Type B pancreatic cell (in vitro differentiated cells): ENCODE results near the gene AGBL2. TPM values are rescaled to one million over a fixed set of nuclear protein-coding genes. Genes with fewer than 3 reads are reported as not detected.

Experiments
- DNase-seq: peaks from one replicate; pipeline ENCODE4 v3.0.0; 2021; ENCODE audit warnings: mixed read lengths; ENCODE audit not compliant: unreplicated experiment; ENCODE audit errors: extremely low spot score
- H3K27ac Mint-ChIP-seq: 2 replicates; pipeline ENCODE4 v1.8.0; 2021; ENCODE audit warnings: mild to moderate bottlenecking, mixed read lengths
- H3K27me3 Mint-ChIP-seq: 2 replicates; pipeline ENCODE4 v1.8.0; 2021; ENCODE audit warnings: mixed read lengths
- H3K36me3 Mint-ChIP-seq: 2 replicates; pipeline ENCODE4 v1.8.0; 2021; ENCODE audit warnings: mixed read lengths
- H3K4me1 Mint-ChIP-seq: one replicate; pipeline ENCODE4 v1.8.0; 2021; ENCODE audit warnings: mixed read lengths; ENCODE audit not compliant: unreplicated experiment
- H3K4me3 Mint-ChIP-seq: 2 replicates; pipeline ENCODE4 v1.8.0; 2021; ENCODE audit warnings: mild to moderate bottlenecking, mixed read lengths
- H3K9me3 Mint-ChIP-seq: 2 replicates; pipeline ENCODE4 v1.8.0; 2021; ENCODE audit warnings: mixed read lengths
- total RNA-seq: library from RNA; stranded (reverse); gene quantifications from 2 replicates; pipeline ENCODE4 v1.2.1, GENCODE V29; 2021; ENCODE audit warnings: low replicate concordance
- TF ChIP-seq, protein P1 (sequence below): fragments of 200-600 bp; sonication (generic); conservative IDR thresholded peaks from 2 replicates; pipeline ENCODE4 v1.5.0; 2021; ENCODE audit warnings: antibody characterized with exemption, mild to moderate bottlenecking

Gene AGBL2
- total RNA-seq, 1 donor from 2014 or later = 5.9 TPM

- Mint-ChIP-seq H3K9me3 (no peaks in the 10 kb centered on the region), H3K4me1 (no peaks in the 10 kb centered on the region), H3K36me3 (peaks cover 4% of the 10 kb centered on the region), H3K27me3 (no peaks in the 10 kb centered on the region), H3K27ac (no peak overlapping the region), H3K4me3 (no peak overlapping the region)
- DNase-seq = no peak
- TF ChIP-seq, protein P1, sequence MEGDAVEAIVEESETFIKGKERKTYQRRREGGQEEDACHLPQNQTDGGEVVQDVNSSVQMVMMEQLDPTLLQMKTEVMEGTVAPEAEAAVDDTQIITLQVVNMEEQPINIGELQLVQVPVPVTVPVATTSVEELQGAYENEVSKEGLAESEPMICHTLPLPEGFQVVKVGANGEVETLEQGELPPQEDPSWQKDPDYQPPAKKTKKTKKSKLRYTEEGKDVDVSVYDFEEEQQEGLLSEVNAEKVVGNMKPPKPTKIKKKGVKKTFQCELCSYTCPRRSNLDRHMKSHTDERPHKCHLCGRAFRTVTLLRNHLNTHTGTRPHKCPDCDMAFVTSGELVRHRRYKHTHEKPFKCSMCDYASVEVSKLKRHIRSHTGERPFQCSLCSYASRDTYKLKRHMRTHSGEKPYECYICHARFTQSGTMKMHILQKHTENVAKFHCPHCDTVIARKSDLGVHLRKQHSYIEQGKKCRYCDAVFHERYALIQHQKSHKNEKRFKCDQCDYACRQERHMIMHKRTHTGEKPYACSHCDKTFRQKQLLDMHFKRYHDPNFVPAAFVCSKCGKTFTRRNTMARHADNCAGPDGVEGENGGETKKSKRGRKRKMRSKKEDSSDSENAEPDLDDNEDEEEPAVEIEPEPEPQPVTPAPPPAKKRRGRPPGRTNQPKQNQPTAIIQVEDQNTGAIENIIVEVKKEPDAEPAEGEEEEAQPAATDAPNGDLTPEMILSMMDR = peak; percentile 78
These were observed 98.3 kb downstream of the AGBL2 start for GRCh38 chr11:47616726-47617416.

- Mint-ChIP-seq H3K36me3 (peaks cover 4% of the 10 kb centered on the region), H3K27me3 (no peaks in the 10 kb centered on the region), H3K9me3 (no peaks in the 10 kb centered on the region), H3K4me1 (peaks cover 7% of the 10 kb centered on the region), H3K27ac (no peak overlapping the region), H3K4me3 (no peak overlapping the region)
- no peak for DNase-seq
- TF ChIP-seq, protein P1 = no peak
These were observed 99.9 kb downstream of the AGBL2 start for GRCh38 chr11:47615249-47615648.

DNA sequence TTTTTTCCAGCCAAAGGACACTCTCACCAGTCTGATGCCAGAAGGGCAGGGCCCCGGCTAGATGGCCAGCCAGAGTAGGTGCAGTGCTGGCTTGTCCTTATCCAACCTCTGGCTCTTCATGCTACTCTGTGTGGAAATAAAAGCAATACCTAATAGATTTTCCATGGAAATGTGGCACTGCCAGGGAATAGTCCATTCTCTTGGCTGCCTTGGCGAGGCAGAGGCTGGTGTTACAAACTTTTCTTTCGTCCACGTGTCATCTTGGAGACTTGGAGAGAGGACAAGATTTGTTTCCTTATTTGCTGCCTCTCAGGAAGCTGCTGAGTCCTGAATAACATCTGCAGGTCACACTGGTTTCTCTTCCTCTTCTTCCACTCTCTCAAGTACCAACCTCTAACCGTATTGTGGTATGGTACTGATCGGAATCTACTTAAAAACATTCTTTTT is 103.8 kb downstream of the AGBL2 start:
- Mint-ChIP-seq H3K27me3 (no peaks in the 10 kb centered on the region), H3K36me3 (no peaks in the 10 kb centered on the region), H3K27ac (no peak overlapping the region), H3K9me3 (no peaks in the 10 kb centered on the region), H3K4me1 (peaks cover 19% of the 10 kb centered on the region), H3K4me3 (no peak overlapping the region)
- TF ChIP-seq, protein P1 = no peak
- DNase-seq = no peak

DNA sequence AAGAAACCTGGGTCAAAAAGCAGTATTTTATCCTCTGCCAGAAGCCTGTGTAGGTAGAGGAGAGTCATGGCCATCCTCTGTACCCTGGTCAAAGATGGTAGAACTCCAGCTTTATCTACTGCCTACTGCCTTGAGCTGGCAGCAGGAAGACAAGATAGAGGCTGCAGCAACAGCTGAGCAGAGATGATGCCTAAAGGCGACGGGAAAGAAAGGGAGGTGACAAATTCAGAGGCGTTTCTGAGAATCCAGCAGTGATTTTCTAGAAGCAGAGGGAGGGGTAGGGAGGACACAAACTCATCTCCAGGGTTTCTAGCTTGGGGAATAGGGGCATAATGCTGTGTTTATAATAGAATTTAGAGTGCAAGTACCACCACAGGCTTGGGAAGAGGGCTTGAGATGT is 105.5 kb downstream of the AGBL2 start:
- Mint-ChIP-seq H3K4me1 (peaks cover 23% of the 10 kb centered on the region), H3K27ac (no peak overlapping the region)

More for the DNA sequence above, 105.5 kb downstream of the AGBL2 start:
- DNase-seq = no peak
- no peak overlapping the region for H3K4me3 Mint-ChIP-seq
- H3K27me3 Mint-ChIP-seq = no peaks in the 10 kb centered on the region
- H3K9me3 Mint-ChIP-seq = no peaks in the 10 kb centered on the region
- TF ChIP-seq, protein P1 = no peak
- no peaks in the 10 kb centered on the region for H3K36me3 Mint-ChIP-seq

Other genes starting within 250 kb of the AGBL2 start
- 97.8 and 125 TPM in 2 replicates for gene CELF1, start 162.2 kb downstream of the AGBL2 start, total RNA-seq
- gene PTPMT1, start 149.8 kb downstream of the AGBL2 start, total RNA-seq = 43.6 and 58.4 TPM in 2 replicates
- 14.5 and 18.0 TPM in 2 replicates for gene KBTBD4, start 136.4 kb downstream of the AGBL2 start, total RNA-seq
- gene NDUFS3, start 136.3 kb downstream of the AGBL2 start, total RNA-seq = 150 and 161 TPM in 2 replicates
- 0.43 TPM in 1 of 2 replicates, not detected in the other for gene FAM180B, start 128.7 kb downstream of the AGBL2 start, total RNA-seq
- 0.43 and 11.7 TPM in 2 replicates for gene C1QTNF4, start 121.0 kb downstream of the AGBL2 start, total RNA-seq
- 96.1 and 134 TPM in 2 replicates for gene MTCH2, start 72.8 kb downstream of the AGBL2 start, total RNA-seq
- gene FNBP4, start 52.0 kb upstream of the AGBL2 start, total RNA-seq = 93.4 and 120 TPM in 2 replicates
- 50.2 and 69.9 TPM in 2 replicates for gene NUP160, start 133.0 kb upstream of the AGBL2 start, total RNA-seq